ENCODE measurements around the gene HSPA12A.

HSPA12A gene

GRCh38 chr10:116683166-116683565 is 59.2 kb downstream of the HSPA12A start:
- no CpG with 5 or more reads among the region's 9 CpGs for WGBS (ENCODE audit: extremely low coverage, insufficient coverage, low lambda C conversion rate)

GRCh38 chr10:116679351-116679750 is 63.0 kb downstream of the HSPA12A start:
- WGBS (ENCODE audit: extremely low coverage, insufficient coverage, low lambda C conversion rate) = no CpG with 5 or more reads among the region's 15 CpGs
- no peak overlapping the region for H3K27ac ChIP-seq (ENCODE audit: low read depth, low read length)
- no peak overlapping the region for H3K4ac ChIP-seq (ENCODE audit: low read depth, low read length)
- H2BK5ac ChIP-seq (ENCODE audit: low read length) = no peak overlapping the region
- H2BK15ac ChIP-seq (replicated peaks; ENCODE audit: low read depth) = no peak overlapping the region
- no peak overlapping the region for H3K4me3 ChIP-seq (ENCODE audit: low read length)
- no peak overlapping the region for H4K5ac ChIP-seq (ENCODE audit: low read length)
- no peaks in the 10 kb centered on the region for H3K79me2 ChIP-seq (ENCODE audit: control insufficient read depth, insufficient read depth, low read length)
- no peak overlapping the region for H2AK5ac ChIP-seq (ENCODE audit: low read length)
- no peak overlapping the region for H3K4me2 ChIP-seq (ENCODE audit: low read length)
- no peak overlapping the region for H3K56ac ChIP-seq (ENCODE audit: low read length)
- no peaks in the 10 kb centered on the region for H3K79me1 ChIP-seq (ENCODE audit: low read length)
- H3K18ac ChIP-seq (ENCODE audit: low read length) = no peak overlapping the region
- no peak overlapping the region for H3K9ac ChIP-seq (ENCODE audit: low read length)
- H3K4me1 ChIP-seq (ENCODE audit: control insufficient read depth, low read depth, low read length) = no peaks in the 10 kb centered on the region
- DNase-seq = no peak
- no peak overlapping the region for H3K23ac ChIP-seq (ENCODE audit: low read length)
- no peak overlapping the region for H4K8ac ChIP-seq (ENCODE audit: low read depth, low read length)
- no peaks in the 10 kb centered on the region for H3K27me3 ChIP-seq (ENCODE audit: insufficient read depth, low read length, poor library complexity)
- H3K36me3 ChIP-seq (ENCODE audit: control insufficient read depth, insufficient read depth, low read length) = no peaks in the 10 kb centered on the region
- H2BK120ac ChIP-seq (ENCODE audit: low read depth, low read length) = no peak overlapping the region

More at GRCh38 chr10:116683166-116683565, 59.2 kb downstream of the HSPA12A start:
- Histone ChIP-seq H4K8ac (ENCODE audit: low read depth, low read length) (no peak overlapping the region), H3K4ac (ENCODE audit: low read depth, low read length) (no peak overlapping the region), H3K79me2 (ENCODE audit: control insufficient read depth, insufficient read depth, low read length) (no peaks in the 10 kb centered on the region), H3K23ac (ENCODE audit: low read length) (no peak overlapping the region), H3K18ac (ENCODE audit: low read length) (no peak overlapping the region), H3K9ac (ENCODE audit: low read length) (no peak overlapping the region), H2BK15ac (replicated peaks; ENCODE audit: low read depth) (no peak overlapping the region), H3K56ac (ENCODE audit: low read length) (no peak overlapping the region), H3K4me2 (ENCODE audit: low read length) (no peak overlapping the region), H3K4me3 (ENCODE audit: low read length) (no peak overlapping the region), H3K4me1 (ENCODE audit: control insufficient read depth, low read depth, low read length) (no peaks in the 10 kb centered on the region), H3K36me3 (ENCODE audit: control insufficient read depth, insufficient read depth, low read length) (no peaks in the 10 kb centered on the region), H3K79me1 (ENCODE audit: low read length) (no peaks in the 10 kb centered on the region), H4K5ac (ENCODE audit: low read length) (no peak overlapping the region), H3K27me3 (ENCODE audit: insufficient read depth, low read length, poor library complexity) (no peaks in the 10 kb centered on the region), H2BK5ac (ENCODE audit: low read length) (no peak overlapping the region), H2AK5ac (ENCODE audit: low read length) (no peak overlapping the region), H3K27ac (ENCODE audit: low read depth, low read length) (no peak overlapping the region), H2BK120ac (ENCODE audit: low read depth, low read length) (no peak overlapping the region)
- DNase-seq = no peak

GRCh38 chr10:116676633-116677032 is 65.7 kb downstream of the HSPA12A start:
- H3K4me2 ChIP-seq (ENCODE audit: low read length) = no peak overlapping the region
- WGBS (ENCODE audit: extremely low coverage, insufficient coverage, low lambda C conversion rate) = no CpG with 5 or more reads among the region's 8 CpGs
- no peak overlapping the region for H2BK5ac ChIP-seq (ENCODE audit: low read length)
- no peak overlapping the region for H3K4ac ChIP-seq (ENCODE audit: low read depth, low read length)
- DNase-seq = no peak
- H3K79me2 ChIP-seq (ENCODE audit: control insufficient read depth, insufficient read depth, low read length) = no peaks in the 10 kb centered on the region
- H3K79me1 ChIP-seq (ENCODE audit: low read length) = no peaks in the 10 kb centered on the region
- no peak overlapping the region for H2AK5ac ChIP-seq (ENCODE audit: low read length)
- no peaks in the 10 kb centered on the region for H3K36me3 ChIP-seq (ENCODE audit: control insufficient read depth, insufficient read depth, low read length)
- H3K27ac ChIP-seq (ENCODE audit: low read depth, low read length) = no peak overlapping the region
- H3K18ac ChIP-seq (ENCODE audit: low read length) = no peak overlapping the region
- H4K5ac ChIP-seq (ENCODE audit: low read length) = no peak overlapping the region
- no peak overlapping the region for H3K56ac ChIP-seq (ENCODE audit: low read length)
- no peak overlapping the region for H2BK120ac ChIP-seq (ENCODE audit: low read depth, low read length)
- no peak overlapping the region for H3K9ac ChIP-seq (ENCODE audit: low read length)
- H3K4me1 ChIP-seq (ENCODE audit: control insufficient read depth, low read depth, low read length) = no peaks in the 10 kb centered on the region
- no peak overlapping the region for H3K23ac ChIP-seq (ENCODE audit: low read length)
- no peak overlapping the region for H3K4me3 ChIP-seq (ENCODE audit: low read length)
- H2BK15ac ChIP-seq (replicated peaks; ENCODE audit: low read depth) = no peak overlapping the region
- no peaks in the 10 kb centered on the region for H3K27me3 ChIP-seq (ENCODE audit: insufficient read depth, low read length, poor library complexity)
- no peak overlapping the region for H4K8ac ChIP-seq (ENCODE audit: low read depth, low read length)

GRCh38 chr10:116676118-116676517 is 66.2 kb downstream of the HSPA12A start:
- Histone ChIP-seq H3K79me1 (ENCODE audit: low read length) (no peaks in the 10 kb centered on the region), H4K8ac (ENCODE audit: low read depth, low read length) (no peak overlapping the region), H4K5ac (ENCODE audit: low read length) (no peak overlapping the region), H3K27ac (ENCODE audit: low read depth, low read length) (no peak overlapping the region), H2BK120ac (ENCODE audit: low read depth, low read length) (no peak overlapping the region), H3K56ac (ENCODE audit: low read length) (no peak overlapping the region), H2BK15ac (replicated peaks; ENCODE audit: low read depth) (no peak overlapping the region), H3K4me1 (ENCODE audit: control insufficient read depth, low read depth, low read length) (no peaks in the 10 kb centered on the region), H2AK5ac (ENCODE audit: low read length) (no peak overlapping the region), H3K27me3 (ENCODE audit: insufficient read depth, low read length, poor library complexity) (no peaks in the 10 kb centered on the region), H3K4ac (ENCODE audit: low read depth, low read length) (no peak overlapping the region), H3K79me2 (ENCODE audit: control insufficient read depth, insufficient read depth, low read length) (no peaks in the 10 kb centered on the region), H3K23ac (ENCODE audit: low read length) (no peak overlapping the region), H3K36me3 (ENCODE audit: control insufficient read depth, insufficient read depth, low read length) (no peaks in the 10 kb centered on the region), H3K18ac (ENCODE audit: low read length) (no peak overlapping the region), H3K4me2 (ENCODE audit: low read length) (no peak overlapping the region), H3K9ac (ENCODE audit: low read length) (no peak overlapping the region), H2BK5ac (ENCODE audit: low read length) (no peak overlapping the region), H3K4me3 (ENCODE audit: low read length) (no peak overlapping the region)
- no peak for DNase-seq
- WGBS (ENCODE audit: extremely low coverage, insufficient coverage, low lambda C conversion rate) = no CpG with 5 or more reads among the region's 11 CpGs

- Histone ChIP-seq H3K23ac (ENCODE audit: low read length) (no peak overlapping the region), H4K8ac (ENCODE audit: low read depth, low read length) (no peak overlapping the region), H3K36me3 (ENCODE audit: control insufficient read depth, insufficient read depth, low read length) (no peaks in the 10 kb centered on the region), H4K5ac (ENCODE audit: low read length) (no peak overlapping the region), H2AK5ac (ENCODE audit: low read length) (no peak overlapping the region), H2BK120ac (ENCODE audit: low read depth, low read length) (no peak overlapping the region), H3K4me3 (ENCODE audit: low read length) (no peak overlapping the region), H3K56ac (ENCODE audit: low read length) (no peak overlapping the region), H3K27me3 (ENCODE audit: insufficient read depth, low read length, poor library complexity) (no peaks in the 10 kb centered on the region), H3K18ac (ENCODE audit: low read length) (no peak overlapping the region), H3K27ac (ENCODE audit: low read depth, low read length) (no peak overlapping the region), H3K79me2 (ENCODE audit: control insufficient read depth, insufficient read depth, low read length) (no peaks in the 10 kb centered on the region), H3K79me1 (ENCODE audit: low read length) (no peaks in the 10 kb centered on the region), H3K4ac (ENCODE audit: low read depth, low read length) (no peak overlapping the region), H3K9ac (ENCODE audit: low read length) (no peak overlapping the region), H2BK5ac (ENCODE audit: low read length) (no peak overlapping the region), H3K4me2 (ENCODE audit: low read length) (no peak overlapping the region), H3K4me1 (ENCODE audit: control insufficient read depth, low read depth, low read length) (peaks cover 2% of the 10 kb centered on the region), H2BK15ac (replicated peaks; ENCODE audit: low read depth) (no peak overlapping the region)
- no peak for DNase-seq
- no CpG with 5 or more reads among the region's 32 CpGs for WGBS (ENCODE audit: extremely low coverage, insufficient coverage, low lambda C conversion rate)
These were observed 67.4 kb downstream of the HSPA12A start for GRCh38 chr10:116674901-116675423.

GRCh38 chr10:116673866-116674265 is 68.5 kb downstream of the HSPA12A start:
- no peak for DNase-seq
- Histone ChIP-seq H2BK5ac (ENCODE audit: low read length) (no peak overlapping the region), H3K4ac (ENCODE audit: low read depth, low read length) (no peak overlapping the region), H3K27me3 (ENCODE audit: insufficient read depth, low read length, poor library complexity) (no peaks in the 10 kb centered on the region), H3K79me1 (ENCODE audit: low read length) (no peaks in the 10 kb centered on the region), H2BK15ac (replicated peaks; ENCODE audit: low read depth) (no peak overlapping the region), H3K36me3 (ENCODE audit: control insufficient read depth, insufficient read depth, low read length) (no peaks in the 10 kb centered on the region), H2BK120ac (ENCODE audit: low read depth, low read length) (no peak overlapping the region), H3K4me2 (ENCODE audit: low read length) (no peak overlapping the region), H3K18ac (ENCODE audit: low read length) (no peak overlapping the region), H3K56ac (ENCODE audit: low read length) (no peak overlapping the region), H3K9ac (ENCODE audit: low read length) (no peak overlapping the region), H3K27ac (ENCODE audit: low read depth, low read length) (no peak overlapping the region), H3K23ac (ENCODE audit: low read length) (no peak overlapping the region), H4K5ac (ENCODE audit: low read length) (no peak overlapping the region), H3K4me1 (ENCODE audit: control insufficient read depth, low read depth, low read length) (peaks cover 2% of the 10 kb centered on the region), H3K79me2 (ENCODE audit: control insufficient read depth, insufficient read depth, low read length) (no peaks in the 10 kb centered on the region), H4K8ac (ENCODE audit: low read depth, low read length) (no peak overlapping the region), H3K4me3 (ENCODE audit: low read length) (no peak overlapping the region), H2AK5ac (ENCODE audit: low read length) (no peak overlapping the region)
- no CpG with 5 or more reads among the region's 2 CpGs for WGBS (ENCODE audit: extremely low coverage, insufficient coverage, low lambda C conversion rate)

Measured in mesendoderm (in vitro differentiated cells).